Upper lobe of left lung (tissue), 4 donors: ENCODE results near the gene ANAPC5.

ENCODE experiments used
- EP300 ChIP-seq, 4 donors: sonication (generic); formaldehyde crosslinking; IDR thresholded peaks; one replicate each; pipeline ENCODE4 v1.5.1; 2017; ENCODE audit warnings: antibody characterized with exemption in 4 of 4, control low read depth in 2 of 4
- POLR2A ChIP-seq, 4 donors: fragments of 450-650 bp; IDR thresholded peaks; one replicate each; pipeline ENCODE4 v1.5.1; 2016 to 2017; ENCODE audit warnings: antibody characterized with exemption in 4 of 4, mild to moderate bottlenecking in 2 of 4
- POLR2AphosphoS5 ChIP-seq, 2 donors: sonication (generic); formaldehyde crosslinking; IDR thresholded peaks; one replicate each; pipeline ENCODE4 v1.5.1; 2017; ENCODE audit warnings: antibody characterized with exemption in 2 of 2
- TF ChIP-seq, protein P1 (sequence below), 6 experiments: fragments of 450-650 bp in 4 of 6; fragments of 200-600 bp in 2 of 6; sonication (generic) in 2 of 6; IDR thresholded peaks; one replicate each; pipeline ENCODE4 v1.5.1; 2016 to 2019; ENCODE audit warnings: antibody characterized with exemption in 6 of 6

GRCh38 chr12:121263206-121263935, 88.8 kb downstream of the ANAPC5 start:
- TF ChIP-seq, protein P1, sequence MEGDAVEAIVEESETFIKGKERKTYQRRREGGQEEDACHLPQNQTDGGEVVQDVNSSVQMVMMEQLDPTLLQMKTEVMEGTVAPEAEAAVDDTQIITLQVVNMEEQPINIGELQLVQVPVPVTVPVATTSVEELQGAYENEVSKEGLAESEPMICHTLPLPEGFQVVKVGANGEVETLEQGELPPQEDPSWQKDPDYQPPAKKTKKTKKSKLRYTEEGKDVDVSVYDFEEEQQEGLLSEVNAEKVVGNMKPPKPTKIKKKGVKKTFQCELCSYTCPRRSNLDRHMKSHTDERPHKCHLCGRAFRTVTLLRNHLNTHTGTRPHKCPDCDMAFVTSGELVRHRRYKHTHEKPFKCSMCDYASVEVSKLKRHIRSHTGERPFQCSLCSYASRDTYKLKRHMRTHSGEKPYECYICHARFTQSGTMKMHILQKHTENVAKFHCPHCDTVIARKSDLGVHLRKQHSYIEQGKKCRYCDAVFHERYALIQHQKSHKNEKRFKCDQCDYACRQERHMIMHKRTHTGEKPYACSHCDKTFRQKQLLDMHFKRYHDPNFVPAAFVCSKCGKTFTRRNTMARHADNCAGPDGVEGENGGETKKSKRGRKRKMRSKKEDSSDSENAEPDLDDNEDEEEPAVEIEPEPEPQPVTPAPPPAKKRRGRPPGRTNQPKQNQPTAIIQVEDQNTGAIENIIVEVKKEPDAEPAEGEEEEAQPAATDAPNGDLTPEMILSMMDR (IDR thresholded peaks at IDR 0.05): no peak
- TF ChIP-seq EP300 (IDR thresholded peaks at IDR 0.05): no peak
- TF ChIP-seq POLR2A (IDR thresholded peaks at IDR 0.05): no peak
- no peak for TF ChIP-seq POLR2AphosphoS5 (IDR thresholded peaks at IDR 0.05)
